ENCODE results near the gene TSTD1. TPM values are rescaled to one million over a fixed set of nuclear protein-coding genes. Genes with fewer than 3 reads are reported as not detected.

TSTD1 gene
- total and polyA plus RNA-seq, 2 experiments from 2014 or later = 36.3 to 102 TPM

DNA sequence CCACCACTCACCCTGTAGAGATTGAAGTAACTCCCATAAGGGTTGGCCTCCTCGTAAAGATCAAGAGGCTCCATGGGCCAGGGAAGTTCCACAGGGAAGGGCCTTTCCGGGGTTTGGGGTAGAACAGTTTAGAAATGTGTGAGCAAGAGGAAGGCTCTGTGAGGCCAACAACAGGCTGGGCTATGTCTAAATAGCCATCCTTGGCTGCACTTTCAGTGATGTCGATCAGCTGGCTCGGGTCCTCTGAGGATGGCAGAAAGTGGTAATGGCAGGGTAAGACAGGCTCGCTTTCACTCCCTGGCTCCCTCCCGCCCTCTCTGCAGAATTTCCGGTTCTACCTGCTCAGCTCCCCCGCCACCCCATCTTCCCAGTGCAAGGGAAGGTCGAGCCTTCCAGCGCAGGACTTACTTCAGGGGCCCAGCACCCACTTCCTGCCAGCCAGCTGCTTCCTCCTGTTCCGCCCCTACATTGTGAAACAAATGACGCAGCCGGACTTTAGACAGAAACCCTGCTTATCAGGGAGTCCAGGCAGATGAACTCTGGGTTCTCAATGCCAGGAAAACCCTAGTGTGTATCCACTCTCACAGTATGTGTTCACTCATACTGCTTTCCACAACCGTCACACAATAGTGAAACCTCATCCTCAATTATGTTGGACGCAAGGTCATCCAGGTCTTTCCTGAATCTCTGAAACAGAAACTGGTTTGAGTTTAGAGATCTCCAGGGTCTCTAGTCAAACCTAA lies 25.1 kb downstream of the TSTD1 start:
- H3K27me3 ChIP-seq = no peaks in the 10 kb centered on the region
- H3K9me2 ChIP-seq (replicated peaks; ENCODE audit: insufficient read depth) = no peaks in the 10 kb centered on the region
- H3K9me3 ChIP-seq (ENCODE audit: low read depth) = no peaks in the 10 kb centered on the region
- H3K79me2 ChIP-seq = peaks cover 83% of the 10 kb centered on the region
- no peaks in the 10 kb centered on the region for H3K36me3 ChIP-seq (replicated peaks; ENCODE audit: insufficient read depth, low read depth)
- peaks cover 8% of the 10 kb centered on the region for H4K20me1 ChIP-seq (ENCODE audit: insufficient read depth, poor library complexity, severe bottlenecking)
- peak overlapping the region; percentile 60 for H3K4me2 ChIP-seq
- peak overlapping the region; percentile 99 for H3K27ac ChIP-seq
- 28% methylated on average over 12 of the region's 15 CpGs for WGBS (ENCODE audit: low lambda C conversion rate, missing lambda C conversion rate)
- TF ChIP-seq CTCF (IDR thresholded peaks at IDR 0.05; ENCODE audit: poor library complexity) = no peak
- TF ChIP-seq EZH2 (IDR thresholded peaks at IDR 0.05; ENCODE audit: borderline replicate concordance) = no peak
- TF ChIP-seq EZH2phosphoT487 (IDR thresholded peaks at IDR 0.05; ENCODE audit: low read depth, severe bottlenecking, unreplicated experiment) = no peak
- H3K4me1 ChIP-seq (ENCODE audit: insufficient read depth) = peaks cover 57% of the 10 kb centered on the region
- no peak overlapping the region for H3K4me3 ChIP-seq
- DNase-seq (ENCODE audit: low spot score) = peak; percentile 94
- no peak overlapping the region for H2AFZ ChIP-seq

- Histone ChIP-seq H3K9me2 (replicated peaks; ENCODE audit: insufficient read depth) (no peaks in the 10 kb centered on the region), H3K27ac (peak overlapping the region; percentile 99), H3K27me3 (no peaks in the 10 kb centered on the region), H3K79me2 (peaks cover 83% of the 10 kb centered on the region), H3K9me3 (ENCODE audit: low read depth) (no peaks in the 10 kb centered on the region), H4K20me1 (ENCODE audit: insufficient read depth, poor library complexity, severe bottlenecking) (peaks cover 14% of the 10 kb centered on the region), H3K4me3 (no peak overlapping the region), H3K4me1 (ENCODE audit: insufficient read depth) (peaks cover 57% of the 10 kb centered on the region), H2AFZ (no peak overlapping the region), H3K4me2 (peak overlapping the region; percentile 60), H3K36me3 (replicated peaks; ENCODE audit: insufficient read depth, low read depth) (no peaks in the 10 kb centered on the region)
- no peak for DNase-seq (ENCODE audit: low spot score)
- TF ChIP-seq CTCF (IDR thresholded peaks at IDR 0.05; ENCODE audit: poor library complexity) (no peak), EZH2 (IDR thresholded peaks at IDR 0.05; ENCODE audit: borderline replicate concordance) (no peak), EZH2phosphoT487 (IDR thresholded peaks at IDR 0.05; ENCODE audit: low read depth, severe bottlenecking, unreplicated experiment) (no peak)
Observed at GRCh38 chr1:161013131-161013487, 25.7 kb downstream of the TSTD1 start.

DNA sequence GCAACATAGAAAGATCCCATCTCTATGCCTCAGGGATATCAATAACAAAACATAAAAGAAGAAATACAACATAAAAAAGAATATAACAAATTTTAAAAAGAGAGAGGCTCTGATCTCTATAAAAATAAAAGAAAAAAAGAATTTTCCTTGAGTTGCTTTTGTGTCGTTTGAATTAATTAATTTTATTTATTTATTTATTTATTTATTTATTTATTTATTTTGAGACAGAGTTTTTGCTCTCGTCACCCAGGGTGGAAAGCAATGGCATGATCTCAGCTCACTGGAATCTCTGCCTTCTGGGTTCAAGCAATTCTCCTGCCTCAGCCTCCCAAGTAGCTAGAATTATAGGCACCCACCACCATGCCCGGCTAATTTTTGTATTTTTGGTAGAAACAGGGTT lies 26.3 kb downstream of the TSTD1 start:
- Histone ChIP-seq H3K9me3 (ENCODE audit: low read depth) (no peaks in the 10 kb centered on the region), H4K20me1 (ENCODE audit: insufficient read depth, poor library complexity, severe bottlenecking) (peaks cover 20% of the 10 kb centered on the region), H3K36me3 (replicated peaks; ENCODE audit: insufficient read depth, low read depth) (no peaks in the 10 kb centered on the region), H3K9me2 (replicated peaks; ENCODE audit: insufficient read depth) (no peaks in the 10 kb centered on the region), H3K79me2 (peaks cover 83% of the 10 kb centered on the region), H3K4me2 (peak overlapping the region; percentile 60), H3K27me3 (no peaks in the 10 kb centered on the region), H2AFZ (no peak overlapping the region), H3K4me3 (no peak overlapping the region), H3K4me1 (ENCODE audit: insufficient read depth) (peaks cover 55% of the 10 kb centered on the region), H3K27ac (peak overlapping the region; percentile 99)
- no peak for DNase-seq (ENCODE audit: low spot score)
- no peak for TF ChIP-seq EZH2 (IDR thresholded peaks at IDR 0.05; ENCODE audit: borderline replicate concordance)
- TF ChIP-seq CTCF (IDR thresholded peaks at IDR 0.05; ENCODE audit: poor library complexity) = no peak
- no peak for TF ChIP-seq EZH2phosphoT487 (IDR thresholded peaks at IDR 0.05; ENCODE audit: low read depth, severe bottlenecking, unreplicated experiment)
- WGBS (ENCODE audit: low lambda C conversion rate, missing lambda C conversion rate) = 97% methylated on average over 3 of the region's 3 CpGs

Measured in hepatocyte (in vitro differentiated cells).